ENCODE results near the gene EXD3.

The EXD3 gene

DNA sequence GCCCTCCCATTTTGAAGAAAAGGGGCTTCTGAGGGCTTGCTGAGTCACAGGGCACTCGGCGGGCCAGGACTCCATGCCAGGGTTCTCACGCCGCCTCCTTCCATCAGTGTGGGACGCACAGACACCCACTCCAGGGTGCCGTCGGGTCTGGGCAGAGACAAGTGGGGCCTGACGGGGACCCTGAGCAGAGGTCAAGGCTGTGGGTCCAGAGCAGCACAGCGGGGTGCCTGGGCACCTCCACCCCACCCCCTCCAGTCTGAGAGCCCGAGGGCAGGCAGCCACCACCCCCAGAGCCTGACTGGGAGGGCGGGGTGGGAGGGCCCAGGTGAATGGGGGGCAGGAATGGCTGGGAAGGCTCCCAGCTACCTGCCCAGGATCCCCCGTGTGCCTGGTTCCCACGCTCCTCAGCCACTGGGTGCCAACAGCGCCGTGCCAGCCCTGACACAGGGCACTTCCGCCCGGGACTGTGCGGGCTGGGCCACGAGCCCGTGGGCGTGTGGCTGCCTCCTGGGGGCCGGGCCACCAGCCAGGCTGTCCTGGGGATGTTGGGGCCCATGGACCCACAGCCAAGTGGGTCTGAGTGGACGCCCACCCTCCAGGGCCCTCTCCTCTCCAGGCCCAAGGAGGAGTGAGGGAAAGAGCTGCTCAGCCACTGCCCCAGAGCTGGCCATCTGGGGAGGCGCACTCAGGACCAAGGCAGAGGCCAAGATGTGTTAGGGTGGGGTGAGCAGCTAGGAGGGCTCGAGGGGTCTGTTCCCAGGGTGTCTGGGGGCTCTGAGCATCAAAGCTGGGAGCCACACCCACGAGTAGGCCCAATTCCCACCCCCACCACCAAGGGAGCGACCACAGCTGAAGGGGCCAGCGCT lies 110.7 kb downstream of the EXD3 start:
- H3K27me3 ChIP-seq (ENCODE audit: insufficient read depth, poor library complexity, severe bottlenecking): peaks cover 14% of the 10 kb centered on the region
- TF ChIP-seq GABPA (IDR thresholded peaks at IDR 0.05; ENCODE audit: low read depth): no peak
- TF ChIP-seq SPI1 (IDR thresholded peaks at IDR 0.05; ENCODE audit: borderline replicate concordance, low read depth): no peak
- no peak for TF ChIP-seq POLR2AphosphoS5 (IDR thresholded peaks at IDR 0.05; ENCODE audit: low read depth)
- no peak for TF ChIP-seq REST (IDR thresholded peaks at IDR 0.05; ENCODE audit: insufficient replicate concordance, low read depth)
- no peak for TF ChIP-seq CTCF (IDR thresholded peaks at IDR 0.05; ENCODE audit: insufficient read depth, low read length)
- H3K27ac ChIP-seq (replicated peaks): no peak overlapping the region
- H3K4me3 ChIP-seq (replicated peaks; ENCODE audit: insufficient read depth, low read length): no peak overlapping the region
- no peak for DNase-seq (ENCODE audit: low read depth in 1 of 2, low spot score in 1 of 2)

- no peak overlapping the region for H3K27ac ChIP-seq (replicated peaks)
- no peak for DNase-seq (ENCODE audit: low read depth in 1 of 2, low spot score in 1 of 2)
- H3K4me3 ChIP-seq (replicated peaks; ENCODE audit: insufficient read depth, low read length): no peak overlapping the region
- H3K27me3 ChIP-seq (ENCODE audit: insufficient read depth, poor library complexity, severe bottlenecking): peaks cover 21% of the 10 kb centered on the region
- no peak for TF ChIP-seq CTCF (IDR thresholded peaks at IDR 0.05; ENCODE audit: insufficient read depth, low read length)
- TF ChIP-seq SPI1 (IDR thresholded peaks at IDR 0.05; ENCODE audit: borderline replicate concordance, low read depth): no peak
- no peak for TF ChIP-seq REST (IDR thresholded peaks at IDR 0.05; ENCODE audit: insufficient replicate concordance, low read depth)
- TF ChIP-seq POLR2AphosphoS5 (IDR thresholded peaks at IDR 0.05; ENCODE audit: low read depth): no peak
- TF ChIP-seq GABPA (IDR thresholded peaks at IDR 0.05; ENCODE audit: low read depth): no peak
Observed at GRCh38 chr9:137311171-137311985, 111.6 kb downstream of the EXD3 start.

GRCh38 chr9:137310189-137311052 lies 112.5 kb downstream of the EXD3 start:
- Histone ChIP-seq H3K27me3 (ENCODE audit: insufficient read depth, poor library complexity, severe bottlenecking) (peaks cover 28% of the 10 kb centered on the region), H3K27ac (replicated peaks) (no peak overlapping the region), H3K4me3 (replicated peaks; ENCODE audit: insufficient read depth, low read length) (no peak overlapping the region)
- TF ChIP-seq CTCF (IDR thresholded peaks at IDR 0.05; ENCODE audit: insufficient read depth, low read length) (no peak), GABPA (IDR thresholded peaks at IDR 0.05; ENCODE audit: low read depth) (no peak), SPI1 (IDR thresholded peaks at IDR 0.05; ENCODE audit: borderline replicate concordance, low read depth) (no peak), POLR2AphosphoS5 (IDR thresholded peaks at IDR 0.05; ENCODE audit: low read depth) (no peak), REST (IDR thresholded peaks at IDR 0.05; ENCODE audit: insufficient replicate concordance, low read depth) (no peak)
- DNase-seq (ENCODE audit: low read depth in 1 of 2, low spot score in 1 of 2): no peak

Data from HL-60 (cell line).